NB4 (cell line): ENCODE measurements around the gene FMN1.

Experiments used
- POLR2A ChIP-seq: IDR thresholded peaks from 2 replicates; pipeline ENCODE4 v1.6.1; 2011; ENCODE audit warnings: mild to moderate bottlenecking; ENCODE audit not compliant: insufficient read length; ENCODE audit errors: extremely low read depth
- TF ChIP-seq, protein P1 (sequence below): IDR thresholded peaks from one replicate; pipeline ENCODE4 v1.5.1; 2012; ENCODE audit warnings: low read depth, low read length

DNA sequence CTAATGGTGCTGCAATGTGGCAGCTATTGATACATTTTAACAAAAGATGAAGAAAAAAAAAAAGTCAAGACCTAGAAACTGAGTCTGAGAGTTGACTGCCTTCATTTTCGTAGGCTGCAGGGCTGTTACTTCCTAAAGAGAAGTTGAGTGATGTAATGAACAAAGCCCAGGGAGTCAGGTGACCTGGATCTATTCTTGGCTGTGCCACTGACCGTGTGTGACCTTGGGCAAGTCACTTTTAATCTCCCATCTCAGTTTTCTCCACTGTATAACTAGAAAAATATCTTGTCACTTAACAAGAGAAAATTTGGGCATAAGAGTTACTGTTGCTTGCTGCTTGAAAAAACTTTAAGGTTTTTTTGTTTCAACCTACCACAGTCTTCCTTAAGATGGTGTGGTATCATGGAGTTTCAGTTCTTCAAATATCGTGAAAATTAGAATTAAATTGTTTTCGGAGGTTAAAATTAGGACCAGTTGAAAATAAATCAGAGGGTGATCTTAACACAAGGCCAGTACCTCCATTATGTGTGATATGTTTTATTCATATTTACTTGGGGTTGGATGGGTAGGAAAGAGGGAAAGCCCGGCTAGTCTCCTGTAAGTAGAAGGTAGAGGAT lies 5.8 kb downstream of the FMN1 start:
- no peak for TF ChIP-seq POLR2A
- TF ChIP-seq, protein P1, sequence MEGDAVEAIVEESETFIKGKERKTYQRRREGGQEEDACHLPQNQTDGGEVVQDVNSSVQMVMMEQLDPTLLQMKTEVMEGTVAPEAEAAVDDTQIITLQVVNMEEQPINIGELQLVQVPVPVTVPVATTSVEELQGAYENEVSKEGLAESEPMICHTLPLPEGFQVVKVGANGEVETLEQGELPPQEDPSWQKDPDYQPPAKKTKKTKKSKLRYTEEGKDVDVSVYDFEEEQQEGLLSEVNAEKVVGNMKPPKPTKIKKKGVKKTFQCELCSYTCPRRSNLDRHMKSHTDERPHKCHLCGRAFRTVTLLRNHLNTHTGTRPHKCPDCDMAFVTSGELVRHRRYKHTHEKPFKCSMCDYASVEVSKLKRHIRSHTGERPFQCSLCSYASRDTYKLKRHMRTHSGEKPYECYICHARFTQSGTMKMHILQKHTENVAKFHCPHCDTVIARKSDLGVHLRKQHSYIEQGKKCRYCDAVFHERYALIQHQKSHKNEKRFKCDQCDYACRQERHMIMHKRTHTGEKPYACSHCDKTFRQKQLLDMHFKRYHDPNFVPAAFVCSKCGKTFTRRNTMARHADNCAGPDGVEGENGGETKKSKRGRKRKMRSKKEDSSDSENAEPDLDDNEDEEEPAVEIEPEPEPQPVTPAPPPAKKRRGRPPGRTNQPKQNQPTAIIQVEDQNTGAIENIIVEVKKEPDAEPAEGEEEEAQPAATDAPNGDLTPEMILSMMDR: no peak
